ENCODE measurements around the gene CFAP77. TPM values are rescaled to one million over a fixed set of nuclear protein-coding genes. Genes with fewer than 3 reads are reported as not detected.

CFAP77 gene
- total RNA-seq, 1 experiment from 2014 or later, result 0.11 TPM

GRCh38 chr9:132590037-132590317, 180.0 kb downstream of the CFAP77 start:
- TF ChIP-seq EZH2 (IDR thresholded peaks at IDR 0.05; ENCODE audit: low read length, unreplicated experiment), result no peak
- TF ChIP-seq CTCF (conservative IDR thresholded peaks at IDR 0.05; ENCODE audit: low read depth, low read length), result no peak
- no peak for TF ChIP-seq EZH2phosphoT487 (IDR thresholded peaks at IDR 0.05; ENCODE audit: borderline replicate concordance, low read length)
- H3K9me2 ChIP-seq (replicated peaks; ENCODE audit: low read length), result no peaks in the 10 kb centered on the region
- ChIA-PET CTCF (no interaction called here), POLR2A (ENCODE audit: unreplicated experiment) (no interaction called here)
- H3K36me3 ChIP-seq (ENCODE audit: low read depth, low read length), result no peaks in the 10 kb centered on the region; the same call in 1 of the 2 replicates
- ATAC-seq, result no peak
- no peak overlapping the region for H3K4me2 ChIP-seq (ENCODE audit: low read length)
- intact Hi-C loops (cut with micrococcal nuclease), result no loop called here
- H3K9me3 ChIP-seq (ENCODE audit: low read length), result no peaks in the 10 kb centered on the region
- DNase-seq, result no peak
- H3F3A ChIP-seq (ENCODE audit: low read length, unreplicated experiment), result no peaks in the 10 kb centered on the region
- no peak overlapping the region for H3K4me3 ChIP-seq (ENCODE audit: low read length)
- H3K27me3 ChIP-seq (ENCODE audit: low read length), result no peaks in the 10 kb centered on the region
- no peaks in the 10 kb centered on the region for H3K79me2 ChIP-seq (ENCODE audit: low read length)
- BruUV-seq (replicated peaks), result no TSS peak
- no peaks in the 10 kb centered on the region for H3K4me1 ChIP-seq (ENCODE audit: insufficient read depth, low read length)
- no peaks in the 10 kb centered on the region for H4K20me1 ChIP-seq (ENCODE audit: low read length)
- H3K9ac ChIP-seq (ENCODE audit: low read length), result no peak overlapping the region
- H3K27ac ChIP-seq (ENCODE audit: low read length), result no peak overlapping the region
- no peak overlapping the region for H2AFZ ChIP-seq (ENCODE audit: low read length)

- H3K79me2 ChIP-seq (ENCODE audit: low read length), result no peaks in the 10 kb centered on the region
- H3K9ac ChIP-seq (ENCODE audit: low read length), result no peak overlapping the region
- H4K20me1 ChIP-seq (ENCODE audit: low read length), result no peaks in the 10 kb centered on the region
- no peaks in the 10 kb centered on the region for H3K4me1 ChIP-seq (ENCODE audit: insufficient read depth, low read length)
- no peaks in the 10 kb centered on the region for H3K27me3 ChIP-seq (ENCODE audit: low read length)
- H3K9me2 ChIP-seq (replicated peaks; ENCODE audit: low read length), result no peaks in the 10 kb centered on the region
- TF ChIP-seq EZH2phosphoT487 (IDR thresholded peaks at IDR 0.05; ENCODE audit: borderline replicate concordance, low read length) (no peak), EZH2 (IDR thresholded peaks at IDR 0.05; ENCODE audit: low read length, unreplicated experiment) (no peak), CTCF (conservative IDR thresholded peaks at IDR 0.05; ENCODE audit: low read depth, low read length) (no peak)
- BruUV-seq (replicated peaks), result no TSS peak
- intact Hi-C loops (cut with micrococcal nuclease), result no loop called here
- H3K36me3 ChIP-seq (ENCODE audit: low read depth, low read length), result no peaks in the 10 kb centered on the region; the same call in 1 of the 2 replicates
- H3K4me3 ChIP-seq (ENCODE audit: low read length), result no peak overlapping the region
- CTCF ChIA-PET, result no interaction called here
- ATAC-seq, result no peak
- H3K4me2 ChIP-seq (ENCODE audit: low read length), result no peak overlapping the region
- H2AFZ ChIP-seq (ENCODE audit: low read length), result no peak overlapping the region
- H3F3A ChIP-seq (ENCODE audit: low read length, unreplicated experiment), result no peaks in the 10 kb centered on the region
- H3K27ac ChIP-seq (ENCODE audit: low read length), result no peak overlapping the region
- no peak for DNase-seq
- H3K9me3 ChIP-seq (ENCODE audit: low read length), result no peaks in the 10 kb centered on the region
- POLR2A ChIA-PET (ENCODE audit: unreplicated experiment), result no interaction called here
These were observed 180.5 kb downstream of the CFAP77 start for GRCh38 chr9:132590318-132591182.

GRCh38 chr9:132591244-132591643, 181.2 kb downstream of the CFAP77 start:
- BruUV-seq (replicated peaks), result no TSS peak
- H3K27ac ChIP-seq (ENCODE audit: low read length), result no peak overlapping the region
- no peak overlapping the region for H2AFZ ChIP-seq (ENCODE audit: low read length)
- intact Hi-C loops (cut with micrococcal nuclease), result no loop called here
- DNase-seq, result no peak
- ChIA-PET CTCF (no interaction called here), POLR2A (ENCODE audit: unreplicated experiment) (no interaction called here)
- H3K36me3 ChIP-seq (ENCODE audit: low read depth, low read length), result peaks cover 4% of the 10 kb centered on the region; the same call in 1 of the 2 replicates
- ATAC-seq, result no peak
- H4K20me1 ChIP-seq (ENCODE audit: low read length), result no peaks in the 10 kb centered on the region
- TF ChIP-seq EZH2phosphoT487 (IDR thresholded peaks at IDR 0.05; ENCODE audit: borderline replicate concordance, low read length), result no peak
- TF ChIP-seq CTCF (conservative IDR thresholded peaks at IDR 0.05; ENCODE audit: low read depth, low read length), result no peak
- no peak for TF ChIP-seq EZH2 (IDR thresholded peaks at IDR 0.05; ENCODE audit: low read length, unreplicated experiment)
- no peak overlapping the region for H3K4me2 ChIP-seq (ENCODE audit: low read length)
- H3K27me3 ChIP-seq (ENCODE audit: low read length), result no peaks in the 10 kb centered on the region
- no peaks in the 10 kb centered on the region for H3K9me3 ChIP-seq (ENCODE audit: low read length)
- H3K4me1 ChIP-seq (ENCODE audit: insufficient read depth, low read length), result no peaks in the 10 kb centered on the region
- H3K9ac ChIP-seq (ENCODE audit: low read length), result no peak overlapping the region
- no peaks in the 10 kb centered on the region for H3F3A ChIP-seq (ENCODE audit: low read length, unreplicated experiment)
- H3K9me2 ChIP-seq (replicated peaks; ENCODE audit: low read length), result no peaks in the 10 kb centered on the region
- no peaks in the 10 kb centered on the region for H3K79me2 ChIP-seq (ENCODE audit: low read length)
- H3K4me3 ChIP-seq (ENCODE audit: low read length), result no peak overlapping the region

All from PC-3 (cell line).